SK-N-SH treated with all-trans-retinoic acid at 6 μM for 48 hours (cell line): Measurements from ENCODE around the gene NUS1.

ENCODE experiments used
- ATAC-seq: fragments of 200-7000 bp; cut with Tn5 transposase; 3 replicates; pipeline ENCODE4 v1.9.1; 2020; ENCODE audit warnings: mild to moderate bottlenecking, moderate library complexity
- ARNTL ChIP-seq: fragments of 450-650 bp; formaldehyde crosslinking; IDR thresholded peaks from 2 replicates; pipeline ENCODE4 v1.5.0; 2020; ENCODE audit warnings: low read depth, mild to moderate bottlenecking, moderate library complexity, borderline replicate concordance
- BACH2 ChIP-seq: fragments of 250-450 bp; sonication (Bioruptor Pico); IDR thresholded peaks from 2 replicates; pipeline ENCODE4 v1.9.0; 2021; ENCODE audit warnings: mild to moderate bottlenecking, borderline replicate concordance
- CSDC2 ChIP-seq: fragments of 250-450 bp; sonication (Bioruptor Pico); IDR thresholded peaks from 2 replicates; pipeline ENCODE4 v1.5.0; 2020; ENCODE audit warnings: mild to moderate bottlenecking, moderate library complexity
- ESRRG ChIP-seq: fragments of 250-450 bp; sonication (Bioruptor Pico); IDR thresholded peaks from 2 replicates; pipeline ENCODE4 v1.6.1; 2021; ENCODE audit warnings: mild to moderate bottlenecking
- GLIS3 ChIP-seq: fragments of 250-450 bp; sonication (Bioruptor Pico); IDR thresholded peaks from 2 replicates; pipeline ENCODE4 v1.5.0; 2020; ENCODE audit warnings: mild to moderate bottlenecking, moderate library complexity
- ISL1 ChIP-seq: fragments of 250-450 bp; sonication (Bioruptor Pico); IDR thresholded peaks from 2 replicates; pipeline ENCODE4 v2.1.2; 2022; ENCODE audit warnings: mild to moderate bottlenecking, moderate library complexity
- PPARA ChIP-seq: fragments of 250-450 bp; sonication (Bioruptor Pico); IDR thresholded peaks from 2 replicates; pipeline ENCODE4 v1.5.0; 2020; ENCODE audit warnings: mild to moderate bottlenecking, borderline replicate concordance
- RARB ChIP-seq: fragments of 250-450 bp; sonication (Bioruptor Pico); IDR thresholded peaks from 2 replicates; pipeline ENCODE4 v1.8.0; 2021; ENCODE audit warnings: mild to moderate bottlenecking, moderate library complexity
- SNAI2 ChIP-seq: fragments of 250-450 bp; sonication (Bioruptor Pico); IDR thresholded peaks from 2 replicates; pipeline ENCODE4 v1.5.0; 2020; ENCODE audit warnings: mild to moderate bottlenecking, moderate library complexity
- TCF4 ChIP-seq: fragments of 250-450 bp; sonication (Bioruptor Pico); IDR thresholded peaks from 2 replicates; pipeline ENCODE4 v1.8.0; 2021; ENCODE audit warnings: mild to moderate bottlenecking, moderate library complexity, borderline replicate concordance
- ZFP3 ChIP-seq: fragments of 250-450 bp; sonication (Bioruptor Pico); IDR thresholded peaks from 2 replicates; pipeline ENCODE4 v1.5.0; 2020; ENCODE audit warnings: mild to moderate bottlenecking, moderate library complexity
- ZFP30 ChIP-seq: fragments of 450-650 bp; formaldehyde crosslinking; IDR thresholded peaks from 2 replicates; pipeline ENCODE4 v1.5.0; 2022; ENCODE audit warnings: mild to moderate bottlenecking, moderate library complexity
- ZNF565 ChIP-seq: fragments of 450-650 bp; formaldehyde crosslinking; conservative IDR thresholded peaks from 2 replicates; pipeline ENCODE4 v1.5.0; 2020; ENCODE audit warnings: low read depth, mild to moderate bottlenecking, moderate library complexity
- ZNF70 ChIP-seq: fragments of 450-650 bp; formaldehyde crosslinking; IDR thresholded peaks from 2 replicates; pipeline ENCODE4 v1.5.0; 2020; ENCODE audit warnings: mild to moderate bottlenecking, moderate library complexity
- ZNF8 ChIP-seq: fragments of 450-650 bp; formaldehyde crosslinking; IDR thresholded peaks from 2 replicates; pipeline ENCODE4 v1.5.0; 2020; ENCODE audit warnings: mild to moderate bottlenecking, moderate library complexity
- TF ChIP-seq, protein P1 (sequence below): fragments of 250-450 bp; sonication (Bioruptor Pico); IDR thresholded peaks from 2 replicates; pipeline ENCODE4 v1.8.0; 2020; ENCODE audit warnings: mild to moderate bottlenecking, moderate library complexity, borderline replicate concordance
- TF ChIP-seq, protein P2 (sequence below): fragments of 250-450 bp; sonication (Bioruptor Pico); IDR thresholded peaks from 2 replicates; pipeline ENCODE4 v1.5.1; 2021; ENCODE audit warnings: mild to moderate bottlenecking, moderate library complexity
- TF ChIP-seq, protein P3 (sequence below): fragments of 250-450 bp; sonication (Bioruptor Pico); IDR thresholded peaks from 2 replicates; pipeline ENCODE4 v1.5.0; 2020; ENCODE audit warnings: mild to moderate bottlenecking, moderate library complexity
- TF ChIP-seq, protein P4 (sequence below): fragments of 250-450 bp; sonication (Bioruptor Pico); IDR thresholded peaks from 2 replicates; pipeline ENCODE4 v1.5.1; 2020; ENCODE audit warnings: low read depth, mild to moderate bottlenecking, moderate library complexity
- TF ChIP-seq, protein P5 (sequence below): fragments of 250-450 bp; sonication (Bioruptor Pico); IDR thresholded peaks from 2 replicates; pipeline ENCODE4 v1.8.0; 2021; ENCODE audit warnings: low read depth, mild to moderate bottlenecking, moderate library complexity, borderline replicate concordance

The NUS1 gene

DNA sequence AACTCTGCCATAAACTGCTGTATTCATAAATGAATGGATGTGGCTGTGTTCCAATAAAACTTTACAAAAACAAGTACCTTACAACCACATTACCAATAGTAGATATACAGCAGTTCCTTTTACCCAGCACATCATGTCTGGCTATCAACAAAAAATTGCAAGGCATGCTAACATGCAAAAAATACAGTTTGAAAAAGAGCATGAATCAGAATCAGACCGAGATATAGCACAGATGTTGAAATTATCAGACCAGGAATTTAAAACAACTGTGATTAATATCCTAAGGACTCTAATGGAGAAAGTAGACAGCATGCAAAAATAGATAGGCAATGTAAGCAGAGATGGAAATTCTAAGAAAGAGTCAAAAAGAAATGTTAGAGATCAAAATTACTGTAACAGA lies 8.4 kb upstream of the NUS1 start:
- ATAC-seq = no peak
- TF ChIP-seq, protein P1, sequence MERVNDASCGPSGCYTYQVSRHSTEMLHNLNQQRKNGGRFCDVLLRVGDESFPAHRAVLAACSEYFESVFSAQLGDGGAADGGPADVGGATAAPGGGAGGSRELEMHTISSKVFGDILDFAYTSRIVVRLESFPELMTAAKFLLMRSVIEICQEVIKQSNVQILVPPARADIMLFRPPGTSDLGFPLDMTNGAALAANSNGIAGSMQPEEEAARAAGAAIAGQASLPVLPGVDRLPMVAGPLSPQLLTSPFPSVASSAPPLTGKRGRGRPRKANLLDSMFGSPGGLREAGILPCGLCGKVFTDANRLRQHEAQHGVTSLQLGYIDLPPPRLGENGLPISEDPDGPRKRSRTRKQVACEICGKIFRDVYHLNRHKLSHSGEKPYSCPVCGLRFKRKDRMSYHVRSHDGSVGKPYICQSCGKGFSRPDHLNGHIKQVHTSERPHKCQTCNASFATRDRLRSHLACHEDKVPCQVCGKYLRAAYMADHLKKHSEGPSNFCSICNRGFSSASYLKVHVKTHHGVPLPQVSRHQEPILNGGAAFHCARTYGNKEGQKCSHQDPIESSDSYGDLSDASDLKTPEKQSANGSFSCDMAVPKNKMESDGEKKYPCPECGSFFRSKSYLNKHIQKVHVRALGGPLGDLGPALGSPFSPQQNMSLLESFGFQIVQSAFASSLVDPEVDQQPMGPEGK (CRISPR knock-in tag) = no peak
- TF ChIP-seq ZFP3 (CRISPR knock-in tag) = no peak
- TF ChIP-seq SNAI2 (CRISPR knock-in tag) = no peak
- no peak for TF ChIP-seq ESRRG (CRISPR knock-in tag)
- TF ChIP-seq PPARA = no peak
- TF ChIP-seq, protein P2, sequence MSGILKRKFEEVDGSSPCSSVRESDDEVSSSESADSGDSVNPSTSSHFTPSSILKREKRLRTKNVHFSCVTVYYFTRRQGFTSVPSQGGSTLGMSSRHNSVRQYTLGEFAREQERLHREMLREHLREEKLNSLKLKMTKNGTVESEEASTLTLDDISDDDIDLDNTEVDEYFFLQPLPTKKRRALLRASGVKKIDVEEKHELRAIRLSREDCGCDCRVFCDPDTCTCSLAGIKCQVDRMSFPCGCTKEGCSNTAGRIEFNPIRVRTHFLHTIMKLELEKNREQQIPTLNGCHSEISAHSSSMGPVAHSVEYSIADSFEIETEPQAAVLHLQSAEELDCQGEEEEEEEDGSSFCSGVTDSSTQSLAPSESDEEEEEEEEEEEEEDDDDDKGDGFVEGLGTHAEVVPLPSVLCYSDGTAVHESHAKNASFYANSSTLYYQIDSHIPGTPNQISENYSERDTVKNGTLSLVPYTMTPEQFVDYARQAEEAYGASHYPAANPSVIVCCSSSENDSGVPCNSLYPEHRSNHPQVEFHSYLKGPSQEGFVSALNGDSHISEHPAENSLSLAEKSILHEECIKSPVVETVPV (CRISPR knock-in tag) = no peak
- TF ChIP-seq ZNF8 (CRISPR knock-in tag) = no peak
- no peak for TF ChIP-seq TCF4 (CRISPR knock-in tag)
- TF ChIP-seq GLIS3 (CRISPR knock-in tag) = no peak
- TF ChIP-seq ZNF565 (CRISPR knock-in tag) = no peak
- no peak for TF ChIP-seq ZFP30
- TF ChIP-seq, protein P3, sequence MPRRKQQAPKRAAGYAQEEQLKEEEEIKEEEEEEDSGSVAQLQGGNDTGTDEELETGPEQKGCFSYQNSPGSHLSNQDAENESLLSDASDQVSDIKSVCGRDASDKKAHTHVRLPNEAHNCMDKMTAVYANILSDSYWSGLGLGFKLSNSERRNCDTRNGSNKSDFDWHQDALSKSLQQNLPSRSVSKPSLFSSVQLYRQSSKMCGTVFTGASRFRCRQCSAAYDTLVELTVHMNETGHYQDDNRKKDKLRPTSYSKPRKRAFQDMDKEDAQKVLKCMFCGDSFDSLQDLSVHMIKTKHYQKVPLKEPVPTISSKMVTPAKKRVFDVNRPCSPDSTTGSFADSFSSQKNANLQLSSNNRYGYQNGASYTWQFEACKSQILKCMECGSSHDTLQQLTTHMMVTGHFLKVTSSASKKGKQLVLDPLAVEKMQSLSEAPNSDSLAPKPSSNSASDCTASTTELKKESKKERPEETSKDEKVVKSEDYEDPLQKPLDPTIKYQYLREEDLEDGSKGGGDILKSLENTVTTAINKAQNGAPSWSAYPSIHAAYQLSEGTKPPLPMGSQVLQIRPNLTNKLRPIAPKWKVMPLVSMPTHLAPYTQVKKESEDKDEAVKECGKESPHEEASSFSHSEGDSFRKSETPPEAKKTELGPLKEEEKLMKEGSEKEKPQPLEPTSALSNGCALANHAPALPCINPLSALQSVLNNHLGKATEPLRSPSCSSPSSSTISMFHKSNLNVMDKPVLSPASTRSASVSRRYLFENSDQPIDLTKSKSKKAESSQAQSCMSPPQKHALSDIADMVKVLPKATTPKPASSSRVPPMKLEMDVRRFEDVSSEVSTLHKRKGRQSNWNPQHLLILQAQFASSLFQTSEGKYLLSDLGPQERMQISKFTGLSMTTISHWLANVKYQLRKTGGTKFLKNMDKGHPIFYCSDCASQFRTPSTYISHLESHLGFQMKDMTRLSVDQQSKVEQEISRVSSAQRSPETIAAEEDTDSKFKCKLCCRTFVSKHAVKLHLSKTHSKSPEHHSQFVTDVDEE (CRISPR knock-in tag) = no peak
- TF ChIP-seq ISL1 (CRISPR knock-in tag) = no peak
- TF ChIP-seq BACH2 (CRISPR knock-in tag) = no peak
- TF ChIP-seq ARNTL (CRISPR knock-in tag) = no peak
- TF ChIP-seq, protein P4, sequence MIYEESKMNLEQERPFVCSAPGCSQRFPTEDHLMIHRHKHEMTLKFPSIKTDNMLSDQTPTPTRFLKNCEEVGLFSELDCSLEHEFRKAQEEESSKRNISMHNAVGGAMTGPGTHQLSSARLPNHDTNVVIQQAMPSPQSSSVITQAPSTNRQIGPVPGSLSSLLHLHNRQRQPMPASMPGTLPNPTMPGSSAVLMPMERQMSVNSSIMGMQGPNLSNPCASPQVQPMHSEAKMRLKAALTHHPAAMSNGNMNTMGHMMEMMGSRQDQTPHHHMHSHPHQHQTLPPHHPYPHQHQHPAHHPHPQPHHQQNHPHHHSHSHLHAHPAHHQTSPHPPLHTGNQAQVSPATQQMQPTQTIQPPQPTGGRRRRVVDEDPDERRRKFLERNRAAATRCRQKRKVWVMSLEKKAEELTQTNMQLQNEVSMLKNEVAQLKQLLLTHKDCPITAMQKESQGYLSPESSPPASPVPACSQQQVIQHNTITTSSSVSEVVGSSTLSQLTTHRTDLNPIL (CRISPR knock-in tag) = no peak
- no peak for TF ChIP-seq RARB (CRISPR knock-in tag)

DNA sequence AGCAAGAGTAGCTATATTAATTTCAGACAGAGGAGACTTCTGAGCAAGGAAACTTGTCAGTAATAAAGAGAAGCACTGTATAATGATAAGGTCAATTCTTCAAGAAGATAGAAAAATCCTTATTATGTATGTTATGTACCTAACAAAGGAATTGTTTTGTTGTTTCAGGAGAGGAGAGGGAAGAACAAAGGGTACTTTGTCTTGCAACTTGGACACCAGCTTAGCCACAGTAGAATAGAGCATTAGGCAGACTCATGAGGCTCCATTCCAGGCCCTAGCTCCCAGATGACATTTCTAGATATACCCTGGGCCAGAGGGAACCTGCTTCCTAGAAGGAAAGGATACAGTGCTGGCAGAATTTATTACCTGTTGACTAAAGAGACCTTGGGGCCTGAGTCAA lies 6.5 kb upstream of the NUS1 start:
- no peak for ATAC-seq
- TF ChIP-seq BACH2 (CRISPR knock-in tag) (no peak), SNAI2 (CRISPR knock-in tag) (no peak), ESRRG (CRISPR knock-in tag) (no peak), ISL1 (CRISPR knock-in tag) (no peak), RARB (CRISPR knock-in tag) (no peak), TCF4 (CRISPR knock-in tag) (no peak), ZFP30 (no peak), GLIS3 (CRISPR knock-in tag) (no peak), CSDC2 (CRISPR knock-in tag) (no peak), ZNF8 (CRISPR knock-in tag) (no peak), ARNTL (CRISPR knock-in tag) (no peak), ZNF70 (CRISPR knock-in tag) (no peak), PPARA (no peak)
- TF ChIP-seq, protein P2 (CRISPR knock-in tag) = no peak
- TF ChIP-seq, protein P5, sequence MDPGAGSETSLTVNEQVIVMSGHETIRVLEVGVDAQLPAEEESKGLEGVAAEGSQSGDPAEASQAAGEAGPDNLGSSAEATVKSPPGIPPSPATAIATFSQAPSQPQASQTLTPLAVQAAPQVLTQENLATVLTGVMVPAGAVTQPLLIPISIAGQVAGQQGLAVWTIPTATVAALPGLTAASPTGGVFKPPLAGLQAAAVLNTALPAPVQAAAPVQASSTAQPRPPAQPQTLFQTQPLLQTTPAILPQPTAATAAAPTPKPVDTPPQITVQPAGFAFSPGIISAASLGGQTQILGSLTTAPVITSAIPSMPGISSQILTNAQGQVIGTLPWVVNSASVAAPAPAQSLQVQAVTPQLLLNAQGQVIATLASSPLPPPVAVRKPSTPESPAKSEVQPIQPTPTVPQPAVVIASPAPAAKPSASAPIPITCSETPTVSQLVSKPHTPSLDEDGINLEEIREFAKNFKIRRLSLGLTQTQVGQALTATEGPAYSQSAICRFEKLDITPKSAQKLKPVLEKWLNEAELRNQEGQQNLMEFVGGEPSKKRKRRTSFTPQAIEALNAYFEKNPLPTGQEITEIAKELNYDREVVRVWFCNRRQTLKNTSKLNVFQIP (CRISPR knock-in tag) = no peak
